Trophoblast cell (in vitro differentiated cells and primary cell): ENCODE results near the gene EP400.

ENCODE experiments used
- DNase-seq, 2 donors: peaks; one replicate each; pipeline ENCODE4 v3.0.0-alpha.2; 2016
- H2AFZ ChIP-seq: 2 replicates; pipeline ENCODE4 v1.6.1; 2013; ENCODE audit warnings: low read length, moderate library complexity, mild to moderate bottlenecking; ENCODE audit not compliant: insufficient read depth, poor library complexity
- H2AK5ac ChIP-seq: 2 replicates; pipeline ENCODE4 v1.6.1; 2013; ENCODE audit warnings: mild to moderate bottlenecking, low read length
- H2BK120ac ChIP-seq: 2 replicates; pipeline ENCODE4 v1.6.1; 2013; ENCODE audit warnings: low read length, mild to moderate bottlenecking, moderate library complexity; ENCODE audit not compliant: insufficient read depth, poor library complexity
- H2BK12ac ChIP-seq: 2 replicates; pipeline ENCODE4 v1.6.1; 2013; ENCODE audit warnings: mild to moderate bottlenecking, low read length, moderate library complexity
- H2BK5ac ChIP-seq: 2 replicates; pipeline ENCODE4 v1.6.1; 2013; ENCODE audit warnings: low read length, low read depth, moderate library complexity, mild to moderate bottlenecking; ENCODE audit not compliant: poor library complexity
- H3K14ac ChIP-seq: 2 replicates; pipeline ENCODE4 v1.6.1; 2013; ENCODE audit warnings: mild to moderate bottlenecking, low read length
- H3K18ac ChIP-seq: 2 replicates; pipeline ENCODE4 v1.6.1; 2013; ENCODE audit warnings: mild to moderate bottlenecking, low read length
- H3K23ac ChIP-seq: 2 replicates; pipeline ENCODE4 v1.6.1; 2013; ENCODE audit warnings: low read length
- H3K27ac ChIP-seq: 2 replicates; pipeline ENCODE4 v1.5.1; 2013; ENCODE audit warnings: low read depth, mild to moderate bottlenecking, inconsistent platforms, low read length, moderate library complexity
- H3K27me3 ChIP-seq: 2 replicates; pipeline ENCODE4 v1.6.1; 2013; ENCODE audit warnings: inconsistent platforms, mild to moderate bottlenecking, low read length, moderate library complexity; ENCODE audit not compliant: insufficient read depth
- H3K36me3 ChIP-seq, 2 experiments: 1 replicate in 1 of 2; 2 replicates in 1 of 2; pipeline ENCODE4 v1.6.1; 2013; ENCODE audit warnings: low read length in 2 of 2, mild to moderate bottlenecking in 2 of 2, moderate library complexity in 1 of 2; ENCODE audit not compliant: insufficient read depth in 2 of 2, control insufficient read depth in 1 of 2
- H3K4ac ChIP-seq: 2 replicates; pipeline ENCODE4 v1.6.1; 2013; ENCODE audit warnings: low read depth, mild to moderate bottlenecking, low read length, moderate library complexity
- H3K4me1 ChIP-seq, 2 experiments: 1 replicate in 1 of 2; 2 replicates in 1 of 2; pipeline ENCODE4 v1.6.1; 2013; ENCODE audit warnings: low read length in 2 of 2, mild to moderate bottlenecking in 2 of 2, moderate library complexity in 1 of 2; ENCODE audit not compliant: insufficient read depth in 2 of 2, control insufficient read depth in 1 of 2
- H3K4me2 ChIP-seq: 2 replicates; pipeline ENCODE4 v1.6.1; 2013; ENCODE audit warnings: inconsistent platforms, mild to moderate bottlenecking, low read length, moderate library complexity
- H3K4me3 ChIP-seq: 2 replicates; pipeline ENCODE4 v1.5.1; 2013; ENCODE audit warnings: mild to moderate bottlenecking, low read depth, low read length, inconsistent platforms
- H3K79me1 ChIP-seq: one replicate; pipeline ENCODE4 v1.6.1; 2013; ENCODE audit warnings: low read length
- H3K79me2 ChIP-seq: 2 replicates; pipeline ENCODE4 v1.6.1; 2013; ENCODE audit warnings: low read length, mild to moderate bottlenecking; ENCODE audit not compliant: control insufficient read depth, insufficient read depth, poor library complexity
- H3K9ac ChIP-seq: 2 replicates; pipeline ENCODE4 v1.6.1; 2013; ENCODE audit warnings: mild to moderate bottlenecking, low read length
- H3K9me3 ChIP-seq: 2 replicates; pipeline ENCODE4 v1.6.1; 2013; ENCODE audit warnings: low read depth, mild to moderate bottlenecking, control low read depth, inconsistent platforms, low read length; ENCODE audit not compliant: insufficient read depth
- H4K12ac ChIP-seq: 2 replicates; pipeline ENCODE4 v1.6.1; 2013; ENCODE audit warnings: low read depth, mild to moderate bottlenecking, low read length, moderate library complexity
- H4K8ac ChIP-seq: 2 replicates; pipeline ENCODE4 v1.6.1; 2013; ENCODE audit warnings: low read depth, mild to moderate bottlenecking, low read length, moderate library complexity
- H4K91ac ChIP-seq: one replicate; pipeline ENCODE4 v1.6.1; 2013; ENCODE audit warnings: low read depth, mild to moderate bottlenecking, low read length, moderate library complexity
- WGBS: extraction: QIAGEN DNeasy Blood & Tissue Kit; methylation state at CpG from one replicate; pipeline ENCODE4 v1.1.7; 2013; ENCODE audit warnings: missing lambda C conversion rate; ENCODE audit not compliant: insufficient read length, insufficient coverage; ENCODE audit errors: extremely low coverage; 5-methylcytosine and 5-hydroxymethylcytosine counted together

EP400 gene

DNA sequence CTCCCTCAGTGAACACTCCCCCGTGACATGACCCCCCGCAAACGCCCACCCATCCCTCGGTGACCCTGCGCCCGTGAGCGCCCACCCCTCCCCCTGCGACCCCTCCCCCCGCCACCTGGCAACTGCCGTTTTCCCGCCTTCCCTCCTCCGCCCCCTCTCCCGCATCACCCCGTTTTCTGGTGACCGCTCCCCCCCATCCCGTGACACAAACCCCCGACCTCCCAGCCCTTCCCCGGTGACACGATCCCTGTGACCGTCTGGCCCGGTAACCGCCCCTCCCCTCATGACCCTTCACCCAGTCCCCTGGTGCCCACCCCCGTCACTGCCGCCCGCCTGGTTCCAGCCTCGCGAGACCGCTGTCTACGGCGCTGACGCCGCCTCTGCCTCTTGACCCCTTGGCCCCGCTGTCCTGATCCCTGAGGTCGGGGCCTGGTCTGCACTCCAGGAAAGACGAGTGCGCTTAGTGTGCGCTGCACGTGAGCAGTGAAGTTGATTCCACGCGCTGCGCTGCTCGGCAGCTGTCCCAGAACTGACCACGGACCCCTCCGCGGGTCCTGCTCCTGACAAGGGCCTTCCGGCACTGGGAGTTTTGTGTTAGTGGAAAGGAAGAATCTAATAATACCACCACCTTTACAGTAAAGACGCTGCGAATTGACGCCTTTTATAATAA is 135.0 kb downstream of the EP400 start:
- Histone ChIP-seq H3K36me3 (peaks cover 6 to 8% of the 10 kb centered on the region in 2 experiments), H3K79me2 (peaks cover 3% of the 10 kb centered on the region), H3K4me3 (peak overlapping the region; percentile 100), H3K27me3 (no peaks in the 10 kb centered on the region), H4K12ac (no peak overlapping the region), H3K9ac (peak overlapping the region; percentile 97), H3K4me2 (peak overlapping the region; percentile 62), H3K14ac (no peak overlapping the region), H2BK12ac (no peak overlapping the region), H2BK120ac (peak overlapping the region; percentile 97), H3K9me3 (peaks cover 2% of the 10 kb centered on the region), H4K91ac (peak overlapping the region; percentile 98), H3K23ac (no peak overlapping the region), H3K18ac (no peak overlapping the region), H2BK5ac (peak overlapping the region; percentile 97), H2AK5ac (peak overlapping the region; percentile 97), H3K27ac (peak overlapping the region; percentile 92), H3K4me1 (peaks cover 3 to 4% of the 10 kb centered on the region in 2 experiments), H4K8ac (peak overlapping the region; percentile 99), H2AFZ (no peak overlapping the region), H3K4ac (peak overlapping the region; percentile 88), H3K79me1 (peaks cover 3% of the 10 kb centered on the region)
- no CpG with 5 or more reads among the region's 49 CpGs for WGBS
- peak; percentile 40 to 51 for DNase-seq

DNA sequence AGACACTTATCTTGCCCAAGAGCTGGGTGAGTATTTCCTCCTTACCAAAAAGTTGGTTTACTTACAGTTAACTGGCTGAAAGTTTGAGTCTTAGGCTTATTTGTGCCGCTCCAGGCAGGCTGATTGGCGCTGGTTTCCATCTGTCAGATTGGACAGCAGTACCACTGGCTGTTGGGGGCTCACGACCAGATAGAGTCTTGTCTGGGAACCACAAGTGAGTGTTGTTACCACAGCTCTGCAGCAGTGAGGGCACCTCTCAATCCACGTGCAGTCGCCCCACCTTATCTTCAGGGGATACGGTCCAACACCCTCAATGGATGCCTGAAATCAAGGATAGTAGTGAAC is 135.5 kb downstream of the EP400 start:
- Histone ChIP-seq H3K4me1 (peaks cover 3 to 4% of the 10 kb centered on the region in 2 experiments), H3K79me1 (peaks cover 3% of the 10 kb centered on the region), H2BK5ac (no peak overlapping the region), H3K4ac (no peak overlapping the region), H2AFZ (no peak overlapping the region), H2AK5ac (no peak overlapping the region), H3K9ac (no peak overlapping the region), H3K79me2 (peaks cover 3% of the 10 kb centered on the region), H3K36me3 (peaks cover 6 to 8% of the 10 kb centered on the region in 2 experiments), H3K4me3 (peak overlapping the region; percentile 10), H4K91ac (no peak overlapping the region), H3K27me3 (no peaks in the 10 kb centered on the region), H3K14ac (no peak overlapping the region), H3K9me3 (peaks cover 2% of the 10 kb centered on the region), H4K8ac (no peak overlapping the region), H3K27ac (no peak overlapping the region), H3K23ac (no peak overlapping the region), H3K4me2 (peak overlapping the region; percentile 62), H3K18ac (no peak overlapping the region), H2BK12ac (no peak overlapping the region), H2BK120ac (no peak overlapping the region), H4K12ac (no peak overlapping the region)
- WGBS: no CpG with 5 or more reads among the region's 6 CpGs
- DNase-seq: no peak

DNA sequence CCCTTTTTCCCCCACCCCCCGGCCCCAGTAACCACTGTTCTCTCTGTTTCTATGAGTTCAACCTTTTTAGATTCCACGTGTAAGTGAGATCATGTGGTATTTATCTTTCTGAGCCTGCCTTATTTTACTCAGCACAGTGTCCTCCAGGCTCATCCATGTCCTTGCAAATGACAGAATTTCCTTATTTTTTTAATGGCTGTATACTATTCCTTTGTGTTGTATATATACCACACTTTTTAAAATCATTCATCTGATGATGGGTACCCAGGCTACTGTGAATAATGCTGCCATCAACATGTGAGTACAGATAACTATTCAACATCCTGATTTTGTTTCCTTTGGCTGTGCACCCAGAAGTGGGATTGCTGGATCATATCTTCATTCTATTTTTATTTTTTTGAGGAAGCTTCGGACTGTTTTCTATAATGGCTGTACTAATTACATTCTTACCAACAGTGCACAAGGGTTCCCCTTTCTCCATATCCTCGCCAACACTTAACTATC is 139.7 kb downstream of the EP400 start:
- H2AFZ ChIP-seq: no peak overlapping the region
- no peak overlapping the region for H2BK120ac ChIP-seq
- H3K27ac ChIP-seq: no peak overlapping the region
- peaks cover 3% of the 10 kb centered on the region for H3K9me3 ChIP-seq
- no peaks in the 10 kb centered on the region for H3K4me1 ChIP-seq
- H3K27me3 ChIP-seq: no peaks in the 10 kb centered on the region
- H2BK5ac ChIP-seq: no peak overlapping the region
- no peaks in the 10 kb centered on the region for H3K79me1 ChIP-seq
- no peak overlapping the region for H4K91ac ChIP-seq
- no peak overlapping the region for H4K12ac ChIP-seq
- no peak overlapping the region for H3K23ac ChIP-seq
- H3K9ac ChIP-seq: no peak overlapping the region
- DNase-seq: no peak
- H3K14ac ChIP-seq: no peak overlapping the region
- no peaks in the 10 kb centered on the region for H3K79me2 ChIP-seq
- no peak overlapping the region for H2BK12ac ChIP-seq
- H3K18ac ChIP-seq: no peak overlapping the region
- no peak overlapping the region for H4K8ac ChIP-seq
- H3K36me3 ChIP-seq: peaks cover 13 to 16% of the 10 kb centered on the region in 2 experiments
- no peak overlapping the region for H3K4me2 ChIP-seq
- no peak overlapping the region for H3K4me3 ChIP-seq
- WGBS: no CpG with 5 or more reads among the region's 4 CpGs
- H3K4ac ChIP-seq: no peak overlapping the region
- no peak overlapping the region for H2AK5ac ChIP-seq

DNA sequence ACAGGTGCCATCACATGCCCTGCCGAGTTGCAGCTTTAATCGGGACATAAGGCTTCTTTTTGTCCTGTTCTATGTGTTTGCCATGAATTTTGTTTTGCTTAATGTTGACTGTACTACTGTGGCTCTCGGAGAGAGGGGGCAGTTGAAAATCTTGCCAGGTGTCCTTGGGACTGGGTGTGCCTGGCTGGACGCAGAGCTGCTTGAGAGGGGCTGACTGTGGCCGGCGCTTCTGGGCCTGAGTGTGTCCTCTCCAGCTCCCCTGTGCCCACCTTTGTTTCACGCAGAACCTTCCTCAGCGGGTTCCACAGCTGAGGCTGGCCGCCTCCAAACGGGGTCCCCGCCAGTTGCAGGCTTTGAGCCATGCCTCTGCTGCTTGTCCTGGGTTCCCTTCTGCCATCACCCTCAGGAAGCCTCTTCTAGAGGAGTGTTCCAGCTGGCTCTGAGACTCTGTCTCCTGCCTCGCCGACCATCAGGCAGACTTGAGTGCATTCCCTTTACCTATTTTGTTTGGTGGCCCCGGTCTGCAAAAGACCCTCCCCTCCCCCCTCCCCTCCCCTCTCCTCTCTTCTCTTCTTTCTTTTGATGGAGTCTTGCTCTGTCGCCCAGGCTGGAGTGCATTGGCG is 144.6 kb downstream of the EP400 start:
- Histone ChIP-seq H4K91ac (no peak overlapping the region), H3K9ac (no peak overlapping the region), H3K14ac (no peak overlapping the region), H3K4me3 (no peak overlapping the region), H3K79me2 (no peaks in the 10 kb centered on the region), H3K27me3 (no peaks in the 10 kb centered on the region), H3K27ac (no peak overlapping the region), H3K4me2 (no peak overlapping the region), H3K18ac (no peak overlapping the region), H3K4ac (no peak overlapping the region), H4K12ac (no peak overlapping the region), H4K8ac (no peak overlapping the region), H3K23ac (no peak overlapping the region), H2BK12ac (no peak overlapping the region), H3K4me1 (no peaks in the 10 kb centered on the region), H3K79me1 (no peaks in the 10 kb centered on the region), H3K36me3 (peaks cover 21 to 22% of the 10 kb centered on the region in 2 experiments), H3K9me3 (peaks cover 5% of the 10 kb centered on the region), H2BK120ac (peak overlapping the region; percentile 29), H2AFZ (no peak overlapping the region), H2BK5ac (no peak overlapping the region), H2AK5ac (no peak overlapping the region)
- WGBS: no CpG with 5 or more reads among the region's 16 CpGs
- no peak for DNase-seq
